Measurements from ENCODE around the gene TMIGD1.

DNA sequence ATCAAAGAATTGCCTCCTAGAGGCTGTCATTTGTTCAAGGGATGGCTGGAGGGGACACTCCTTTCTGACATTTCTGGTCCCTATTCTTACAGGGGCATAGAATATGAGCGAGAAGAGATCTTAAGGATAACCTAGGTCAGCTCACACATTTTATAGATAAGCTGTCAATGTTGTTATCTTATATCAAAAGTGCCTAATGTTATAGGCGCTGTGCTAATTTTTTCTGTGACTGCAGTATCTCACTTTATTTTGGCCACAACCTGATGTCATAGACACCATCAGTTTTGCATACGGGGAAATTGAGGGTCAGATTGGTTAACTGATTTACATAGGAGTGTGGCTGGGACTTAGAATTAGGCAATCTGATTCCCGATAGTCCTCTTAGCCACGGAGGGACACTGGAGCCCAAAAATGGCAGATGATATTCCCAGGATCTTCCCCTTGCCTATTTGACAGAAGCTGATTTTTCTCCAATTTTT, 46.1 kb upstream of the TMIGD1 start:
- TF ChIP-seq, protein P1, sequence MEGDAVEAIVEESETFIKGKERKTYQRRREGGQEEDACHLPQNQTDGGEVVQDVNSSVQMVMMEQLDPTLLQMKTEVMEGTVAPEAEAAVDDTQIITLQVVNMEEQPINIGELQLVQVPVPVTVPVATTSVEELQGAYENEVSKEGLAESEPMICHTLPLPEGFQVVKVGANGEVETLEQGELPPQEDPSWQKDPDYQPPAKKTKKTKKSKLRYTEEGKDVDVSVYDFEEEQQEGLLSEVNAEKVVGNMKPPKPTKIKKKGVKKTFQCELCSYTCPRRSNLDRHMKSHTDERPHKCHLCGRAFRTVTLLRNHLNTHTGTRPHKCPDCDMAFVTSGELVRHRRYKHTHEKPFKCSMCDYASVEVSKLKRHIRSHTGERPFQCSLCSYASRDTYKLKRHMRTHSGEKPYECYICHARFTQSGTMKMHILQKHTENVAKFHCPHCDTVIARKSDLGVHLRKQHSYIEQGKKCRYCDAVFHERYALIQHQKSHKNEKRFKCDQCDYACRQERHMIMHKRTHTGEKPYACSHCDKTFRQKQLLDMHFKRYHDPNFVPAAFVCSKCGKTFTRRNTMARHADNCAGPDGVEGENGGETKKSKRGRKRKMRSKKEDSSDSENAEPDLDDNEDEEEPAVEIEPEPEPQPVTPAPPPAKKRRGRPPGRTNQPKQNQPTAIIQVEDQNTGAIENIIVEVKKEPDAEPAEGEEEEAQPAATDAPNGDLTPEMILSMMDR (IDR thresholded peaks at IDR 0.05; ENCODE audit: extremely low read depth in 1 of 2, insufficient read depth in 1 of 2, low read depth in 1 of 2, low read length in 2 of 2), result no peak
- TF ChIP-seq EZH2 (IDR thresholded peaks at IDR 0.05; ENCODE audit: borderline replicate concordance, low read depth, low read length, severe bottlenecking), result no peak
- TF ChIP-seq POLR2A (IDR thresholded peaks at IDR 0.05; ENCODE audit: low read depth, low read length), result no peak
- peak; percentile 17 for TF ChIP-seq GATA2 (IDR thresholded peaks at IDR 0.05; ENCODE audit: insufficient read depth, insufficient read length, low read depth, low read length)
- TF ChIP-seq, protein P2, sequence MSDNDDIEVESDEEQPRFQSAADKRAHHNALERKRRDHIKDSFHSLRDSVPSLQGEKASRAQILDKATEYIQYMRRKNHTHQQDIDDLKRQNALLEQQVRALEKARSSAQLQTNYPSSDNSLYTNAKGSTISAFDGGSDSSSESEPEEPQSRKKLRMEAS (IDR thresholded peaks at IDR 0.05; ENCODE audit: insufficient read depth, insufficient read length), result no peak
- no peak for TF ChIP-seq POLR2AphosphoS5 (IDR thresholded peaks at IDR 0.05; ENCODE audit: insufficient read depth, low read depth, low read length)
- TF ChIP-seq MYC (IDR thresholded peaks at IDR 0.05; ENCODE audit: low read depth, low read length), result no peak
- TF ChIP-seq JUN (IDR thresholded peaks at IDR 0.05; ENCODE audit: borderline replicate concordance, insufficient read depth, insufficient read length, low read depth), result no peak
- no peak for TF ChIP-seq FOS (IDR thresholded peaks at IDR 0.05; ENCODE audit: borderline replicate concordance, insufficient read depth, low read length)
